ENCODE data around the gene OTUB2. TPM values are rescaled to one million over a fixed set of nuclear protein-coding genes. Genes with fewer than 3 reads are reported as not detected.

Gene OTUB2
- total RNA-seq, 4 donors from 2014 or later: 0.21 to 0.66 (median 0.60) TPM; not detected in 1

DNA sequence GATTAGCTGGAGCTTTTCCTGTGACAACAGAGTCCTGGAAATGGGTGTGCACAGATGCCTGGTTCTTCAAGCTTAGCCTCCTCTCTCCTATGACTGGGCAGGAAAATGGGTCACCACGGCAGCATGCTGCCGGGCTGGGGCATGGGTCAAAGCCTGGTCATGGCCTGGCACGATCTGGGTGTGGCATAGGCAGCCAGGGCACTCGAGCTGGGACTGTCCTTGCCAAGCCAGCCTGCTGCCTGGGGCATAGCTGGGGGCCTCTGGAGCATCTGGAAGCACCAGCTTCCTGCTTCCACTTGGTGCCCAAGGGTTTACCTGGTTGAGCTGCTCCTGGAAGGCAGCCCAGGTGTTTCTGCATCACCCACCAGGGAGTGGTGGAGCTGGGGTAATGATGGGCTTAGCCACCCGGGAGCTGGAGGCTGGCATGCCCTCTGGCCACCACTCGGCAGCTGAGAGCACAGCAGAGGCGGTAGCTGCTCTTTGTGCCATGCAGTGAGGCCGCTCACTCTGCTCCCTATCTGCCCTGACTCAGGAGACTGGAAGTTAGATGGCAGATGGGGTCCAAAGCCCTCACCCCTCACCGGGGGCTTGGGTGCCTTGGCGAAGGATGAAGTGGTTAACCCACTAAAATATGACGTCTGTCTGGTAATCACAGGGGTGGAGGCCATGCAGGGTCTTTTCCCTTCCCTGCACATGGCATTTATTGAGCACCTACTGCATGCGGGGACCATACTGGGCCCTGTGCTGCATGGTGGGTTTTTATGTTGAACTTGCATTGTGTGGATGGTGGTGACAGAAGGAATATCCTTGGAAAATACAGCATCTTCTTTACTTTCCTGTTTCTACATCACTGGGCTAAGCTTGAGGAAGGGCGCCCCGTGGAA, 1.7 kb downstream of the OTUB2 start:
- 82 to 84% methylated on average over 13 to 14 of the region's 14 CpGs for WGBS, 2 donors

GRCh38 chr14:94028450-94028826, 2.3 kb downstream of the OTUB2 start:
- H3K9me3 ChIP-seq: no peaks in the 10 kb centered on the region
- TF ChIP-seq POLR2A (IDR thresholded peaks at IDR 0.05) (no peak), CTCF (IDR thresholded peaks at IDR 0.05) (no peak), EP300 (IDR thresholded peaks at IDR 0.05) (no peak)
- no peak overlapping the region for H3K27ac ChIP-seq
- 75 to 87% methylated on average over 4 of the region's 4 CpGs for WGBS, 2 donors
- H3K4me1 ChIP-seq: peaks cover 0 to 14% (median 0%) of the 10 kb centered on the region in 4 donors
- no peak for DNase-seq (ENCODE audit: low spot score in 2 of 2)
- no peaks in the 10 kb centered on the region for H3K36me3 ChIP-seq
- H3K27me3 ChIP-seq: no peaks in the 10 kb centered on the region
- H3K4me3 ChIP-seq: no peak overlapping the region

More for the DNA sequence above, 1.7 kb downstream of the OTUB2 start:
- H3K4me1 ChIP-seq: peaks cover 0 to 14% (median 0%) of the 10 kb centered on the region in 4 donors
- no peak for DNase-seq (ENCODE audit: low spot score in 2 of 2)
- no peak for TF ChIP-seq POLR2A (IDR thresholded peaks at IDR 0.05)
- TF ChIP-seq EP300 (IDR thresholded peaks at IDR 0.05): no peak
- H3K9me3 ChIP-seq: no peaks in the 10 kb centered on the region
- no peaks in the 10 kb centered on the region for H3K27me3 ChIP-seq
- no peak overlapping the region for H3K27ac ChIP-seq
- H3K4me3 ChIP-seq: no peak overlapping the region
- no peaks in the 10 kb centered on the region for H3K36me3 ChIP-seq

GRCh38 chr14:94029265-94029664, 3.1 kb downstream of the OTUB2 start:
- H3K4me3 ChIP-seq: no peak overlapping the region
- H3K27me3 ChIP-seq: no peaks in the 10 kb centered on the region
- no peaks in the 10 kb centered on the region for H3K9me3 ChIP-seq
- H3K4me1 ChIP-seq: peaks cover 0 to 14% (median 0%) of the 10 kb centered on the region in 4 donors
- no peak overlapping the region for H3K27ac ChIP-seq
- DNase-seq (ENCODE audit: low spot score in 2 of 2): no peak
- H3K36me3 ChIP-seq: no peaks in the 10 kb centered on the region
- 76% methylated on average over 4 of the region's 4 CpGs for WGBS, 2 donors
- TF ChIP-seq EP300 (IDR thresholded peaks at IDR 0.05) (peak in 1 of 2 donors; percentile 16), CTCF (IDR thresholded peaks at IDR 0.05) (no peak), POLR2A (IDR thresholded peaks at IDR 0.05) (no peak)

DNA sequence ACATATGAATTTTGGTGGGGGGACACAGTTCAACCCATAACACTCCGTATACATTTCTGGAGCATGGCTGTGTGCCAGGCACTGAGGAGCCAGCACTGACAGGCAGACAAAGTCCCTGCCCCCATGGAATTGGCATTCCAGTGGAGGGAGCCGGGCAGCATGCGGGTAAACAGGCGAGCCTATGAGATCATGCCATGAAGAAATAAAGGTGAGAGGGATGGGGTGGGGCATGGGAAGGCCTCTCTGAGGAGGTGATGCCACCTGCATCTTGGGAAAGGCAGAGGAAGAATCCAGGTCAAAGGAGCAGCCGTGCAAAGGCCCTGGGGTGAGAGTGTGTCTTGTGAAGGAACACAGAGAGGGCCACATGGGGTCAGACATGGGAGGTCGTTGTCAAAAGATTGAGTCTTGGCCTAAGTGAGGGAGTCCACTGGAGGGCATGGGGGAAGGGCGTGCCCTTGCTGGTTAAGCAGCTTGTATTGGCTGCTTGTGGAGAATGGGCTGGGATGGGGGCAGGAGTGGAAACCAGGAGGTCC, 3.6 kb downstream of the OTUB2 start:
- 82 to 87% methylated on average over 7 of the region's 7 CpGs for WGBS, 2 donors
- TF ChIP-seq CTCF (IDR thresholded peaks at IDR 0.05) (no peak), POLR2A (IDR thresholded peaks at IDR 0.05) (no peak), EP300 (IDR thresholded peaks at IDR 0.05) (no peak)
- no peak overlapping the region for H3K27ac ChIP-seq
- no peak for DNase-seq (ENCODE audit: low spot score in 2 of 2)
- no peaks in the 10 kb centered on the region for H3K36me3 ChIP-seq
- H3K4me3 ChIP-seq: no peak overlapping the region
- no peaks in the 10 kb centered on the region for H3K9me3 ChIP-seq
- no peaks in the 10 kb centered on the region for H3K27me3 ChIP-seq
- H3K4me1 ChIP-seq: peaks cover 0 to 14% (median 0%) of the 10 kb centered on the region in 4 donors

DNA sequence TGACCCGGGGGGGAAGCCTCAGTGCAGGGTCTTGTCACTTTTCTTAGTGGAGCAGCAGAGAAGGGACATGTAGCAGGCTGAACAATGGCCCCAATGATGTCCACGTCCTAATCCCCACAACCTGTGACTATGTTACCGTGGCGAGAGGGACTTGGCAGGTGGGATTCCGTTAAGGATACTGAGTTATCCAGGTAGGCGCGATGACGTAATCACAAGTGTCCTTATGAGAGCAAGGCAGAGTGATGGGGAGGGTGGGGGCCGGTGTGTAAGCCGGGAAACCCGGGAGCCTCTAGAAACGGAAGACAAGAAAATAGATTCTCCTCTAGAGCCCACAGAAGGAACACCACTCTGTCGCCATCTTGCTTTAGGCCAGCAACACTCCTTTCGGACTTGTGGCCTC, 4.4 kb downstream of the OTUB2 start:
- H3K36me3 ChIP-seq: no peaks in the 10 kb centered on the region
- no peak for TF ChIP-seq POLR2A (IDR thresholded peaks at IDR 0.05)
- no peak for TF ChIP-seq EP300 (IDR thresholded peaks at IDR 0.05)
- TF ChIP-seq CTCF (IDR thresholded peaks at IDR 0.05): no peak
- H3K4me3 ChIP-seq: no peak overlapping the region
- no peak overlapping the region for H3K27ac ChIP-seq
- no peak for DNase-seq (ENCODE audit: low spot score in 2 of 2)
- H3K4me1 ChIP-seq: peaks cover 0 to 14% (median 0%) of the 10 kb centered on the region in 4 donors
- no peaks in the 10 kb centered on the region for H3K27me3 ChIP-seq
- no peaks in the 10 kb centered on the region for H3K9me3 ChIP-seq
- 87 to 88% methylated on average over 14 of the region's 14 CpGs for WGBS, 2 donors
